Prostate gland (tissue), 2 donors: ENCODE data around the gene LPAR3. TPM values are rescaled to one million over a fixed set of nuclear protein-coding genes. Genes with fewer than 3 reads are reported as not detected.

ENCODE experiments used
- DNase-seq: peaks from one replicate; pipeline ENCODE4 v3.0.0-alpha.2; 2019; ENCODE audit warnings: low spot score
- H3K27ac ChIP-seq, 2 donors: fragments of 200-600 bp; sonication (generic); 2 replicates each; pipeline ENCODE4 v1.5.1; 2017 to 2019
- H3K27me3 ChIP-seq: fragments of 200-600 bp; sonication (generic); replicated peaks from 2 replicates; pipeline ENCODE4 v1.5.1; 2019; ENCODE audit not compliant: insufficient read depth
- H3K36me3 ChIP-seq, 2 donors: fragments of 200-600 bp; sonication (generic); 1 replicate in 1 of 2; 2 replicates in 1 of 2; pipeline versions ENCODE4 v1.5.1 to v1.8.1; 2017 to 2019
- H3K4me1 ChIP-seq: fragments of 200-600 bp; sonication (generic); replicated peaks from 2 replicates; pipeline ENCODE4 v1.5.1; 2019
- H3K4me3 ChIP-seq, 2 donors: fragments of 200-600 bp; sonication (generic); 2 replicates each; pipeline ENCODE4 v1.5.1; 2017 to 2019
- H3K9me3 ChIP-seq: fragments of 200-600 bp; sonication (generic); 2 replicates; pipeline ENCODE4 v1.5.1; 2017
- POLR2A ChIP-seq: fragments of 450-650 bp; IDR thresholded peaks from one replicate; pipeline ENCODE4 v1.6.1; 2016; ENCODE audit warnings: antibody characterized with exemption, mild to moderate bottlenecking
- POLR2AphosphoS5 ChIP-seq: sonication (generic); formaldehyde crosslinking; IDR thresholded peaks from one replicate; pipeline ENCODE4 v1.6.1; 2017; ENCODE audit warnings: antibody characterized with exemption
- WGBS: methylation state at CpG from one replicate; pipeline ENCODE4 v1.1.5; 2018; 5-methylcytosine and 5-hydroxymethylcytosine counted together
- intact Hi-C: fragments of 100-400 bp; cut with DNase I; formaldehyde crosslinking; loops from one replicate; pipeline ENCODE4 v1.14.2; 2022
- total RNA-seq, 2 donors: library from RNA; depleted of rRNA; stranded (reverse); fragments of >200 nt; gene quantifications; one replicate each; pipeline ENCODE4 v1.1.0, GENCODE V29; 2016
- TF ChIP-seq, protein P1 (sequence below), 4 experiments: fragments of 200-600 bp in 2 of 4; fragments of 450-650 bp in 2 of 4; sonication (generic) in 2 of 4; IDR thresholded peaks; 1 replicate in 3 of 4; 2 replicates in 1 of 4; pipeline ENCODE4 v1.5.1; 2016 to 2019; ENCODE audit warnings: antibody characterized with exemption in 4 of 4, mild to moderate bottlenecking in 2 of 4, moderate library complexity in 2 of 4

The LPAR3 gene
- total RNA-seq, 2 donors from 2014 or later = 81.6 to 131 TPM

GRCh38 chr1:84803604-84804003 is 89.4 kb downstream of the LPAR3 start:
- intact Hi-C loops = no loop called here
- Histone ChIP-seq H3K4me3 (no peak overlapping the region), H3K36me3 (no peaks in the 10 kb centered on the region), H3K27ac (no peak overlapping the region), H3K4me1 (no peaks in the 10 kb centered on the region), H3K9me3 (no peaks in the 10 kb centered on the region), H3K27me3 (no peaks in the 10 kb centered on the region)
- WGBS = 82% methylated on average over 1 of the region's 1 CpG
- no peak for DNase-seq
- TF ChIP-seq POLR2AphosphoS5 = no peak
- TF ChIP-seq POLR2A = no peak
- TF ChIP-seq, protein P1, sequence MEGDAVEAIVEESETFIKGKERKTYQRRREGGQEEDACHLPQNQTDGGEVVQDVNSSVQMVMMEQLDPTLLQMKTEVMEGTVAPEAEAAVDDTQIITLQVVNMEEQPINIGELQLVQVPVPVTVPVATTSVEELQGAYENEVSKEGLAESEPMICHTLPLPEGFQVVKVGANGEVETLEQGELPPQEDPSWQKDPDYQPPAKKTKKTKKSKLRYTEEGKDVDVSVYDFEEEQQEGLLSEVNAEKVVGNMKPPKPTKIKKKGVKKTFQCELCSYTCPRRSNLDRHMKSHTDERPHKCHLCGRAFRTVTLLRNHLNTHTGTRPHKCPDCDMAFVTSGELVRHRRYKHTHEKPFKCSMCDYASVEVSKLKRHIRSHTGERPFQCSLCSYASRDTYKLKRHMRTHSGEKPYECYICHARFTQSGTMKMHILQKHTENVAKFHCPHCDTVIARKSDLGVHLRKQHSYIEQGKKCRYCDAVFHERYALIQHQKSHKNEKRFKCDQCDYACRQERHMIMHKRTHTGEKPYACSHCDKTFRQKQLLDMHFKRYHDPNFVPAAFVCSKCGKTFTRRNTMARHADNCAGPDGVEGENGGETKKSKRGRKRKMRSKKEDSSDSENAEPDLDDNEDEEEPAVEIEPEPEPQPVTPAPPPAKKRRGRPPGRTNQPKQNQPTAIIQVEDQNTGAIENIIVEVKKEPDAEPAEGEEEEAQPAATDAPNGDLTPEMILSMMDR (IDR thresholded peaks at IDR 0.05) = no peak

- Histone ChIP-seq H3K9me3 (no peaks in the 10 kb centered on the region), H3K4me1 (no peaks in the 10 kb centered on the region), H3K27me3 (no peaks in the 10 kb centered on the region), H3K4me3 (no peak overlapping the region), H3K27ac (no peak overlapping the region), H3K36me3 (no peaks in the 10 kb centered on the region)
- intact Hi-C loops = no loop called here
- TF ChIP-seq, protein P1 (IDR thresholded peaks at IDR 0.05) = no peak
- TF ChIP-seq POLR2A (no peak), POLR2AphosphoS5 (no peak)
- DNase-seq = no peak
- WGBS = 32% methylated on average over 1 of the region's 1 CpG
These were observed 90.3 kb downstream of the LPAR3 start for GRCh38 chr1:84802567-84803232.

DNA sequence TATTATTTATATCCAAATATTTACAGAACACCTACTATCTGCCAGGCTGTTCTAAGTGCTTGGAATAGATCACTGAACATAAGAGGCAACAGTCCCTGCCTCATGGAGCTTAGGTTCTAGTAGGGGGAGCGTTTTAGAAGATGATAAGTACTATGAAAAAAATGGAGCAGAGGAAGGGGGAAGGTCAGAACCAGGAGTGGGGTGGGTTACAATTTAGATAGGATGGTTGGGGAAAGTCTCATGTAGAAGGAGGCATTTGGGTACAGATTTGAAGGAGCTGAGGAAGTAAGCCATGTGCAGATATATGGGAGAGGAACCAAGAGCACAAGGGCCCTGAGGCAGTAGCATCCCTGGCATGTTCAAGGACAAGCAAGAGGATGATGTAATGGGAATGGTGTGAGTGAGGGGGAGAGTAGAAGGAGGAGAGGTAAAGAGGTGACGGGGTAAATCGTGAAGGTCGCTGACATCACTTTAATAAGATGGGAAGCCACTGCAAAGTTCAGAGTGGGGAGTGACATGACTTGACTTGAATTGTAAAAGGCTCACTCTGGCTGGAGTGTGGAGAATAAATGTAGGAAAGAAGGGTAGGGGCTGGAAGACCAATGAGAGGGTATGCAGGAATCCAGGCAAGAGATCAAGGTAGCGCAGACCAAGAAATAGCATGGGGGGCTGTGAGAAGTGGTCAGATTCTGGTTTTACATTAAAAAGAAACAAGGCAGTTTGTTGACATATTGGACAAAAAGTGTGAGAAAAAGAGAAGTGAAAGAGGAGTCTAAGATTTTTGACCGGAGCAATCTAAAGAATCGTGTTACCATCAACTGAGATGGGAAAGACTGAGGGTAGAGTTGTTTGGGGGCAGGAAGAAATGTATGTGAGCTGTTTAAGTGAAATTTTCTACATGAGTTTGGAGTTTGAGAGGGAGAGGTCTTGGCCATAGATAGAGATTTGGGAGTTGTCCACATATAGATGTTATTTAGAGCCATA is 92.6 kb downstream of the LPAR3 start:
- intact Hi-C loops = no loop called here
- Histone ChIP-seq H3K4me1 (no peaks in the 10 kb centered on the region), H3K4me3 (no peak overlapping the region), H3K27me3 (no peaks in the 10 kb centered on the region), H3K27ac (no peak overlapping the region), H3K36me3 (no peaks in the 10 kb centered on the region), H3K9me3 (no peaks in the 10 kb centered on the region)
- TF ChIP-seq POLR2AphosphoS5 (no peak), POLR2A (no peak)
- TF ChIP-seq, protein P1 (IDR thresholded peaks at IDR 0.05) = no peak
- WGBS = 92% methylated on average over 7 of the region's 7 CpGs
- DNase-seq = no peak

DNA sequence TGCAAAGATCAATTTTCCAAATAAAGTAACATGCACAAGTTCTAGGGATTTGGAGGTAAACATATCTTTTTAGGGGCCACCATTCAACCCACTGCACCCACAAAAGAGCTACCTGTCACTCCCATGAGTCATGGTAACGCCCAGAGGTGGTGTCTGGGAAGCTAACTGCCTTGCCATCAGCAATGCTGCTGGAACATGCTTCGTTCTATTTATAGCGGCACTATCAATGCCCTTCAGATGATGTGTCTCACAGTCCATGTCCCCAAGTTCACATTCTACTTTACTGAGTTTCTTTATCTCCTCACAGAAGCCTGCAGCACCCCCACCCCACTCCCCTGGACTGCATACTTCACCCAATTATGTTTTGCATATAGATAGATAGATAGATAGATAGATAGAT is 95.4 kb downstream of the LPAR3 start:
- TF ChIP-seq POLR2A (no peak), POLR2AphosphoS5 (no peak)
- TF ChIP-seq, protein P1 (IDR thresholded peaks at IDR 0.05) = no peak
- Histone ChIP-seq H3K9me3 (no peaks in the 10 kb centered on the region), H3K27ac (no peak overlapping the region), H3K27me3 (no peaks in the 10 kb centered on the region), H3K4me3 (no peak overlapping the region), H3K4me1 (no peaks in the 10 kb centered on the region), H3K36me3 (no peaks in the 10 kb centered on the region)
- intact Hi-C loops = no loop called here
- 91% methylated on average over 3 of the region's 3 CpGs for WGBS
- no peak for DNase-seq
